H9 (cell line): ENCODE data around the gene GRID1. TPM values are rescaled to one million over a fixed set of nuclear protein-coding genes. Genes with fewer than 3 reads are reported as not detected.

ENCODE experiments used
- DNase-seq: peaks from one replicate; pipeline ENCODE4 v3.0.0-alpha.2; 2017
- H2AFZ ChIP-seq: one replicate; pipeline ENCODE4 v1.6.1; 2013; ENCODE audit warnings: mild to moderate bottlenecking, low read length, control low read depth, moderate library complexity
- H2AK5ac ChIP-seq: 2 replicates; pipeline ENCODE4 v1.6.1; 2013; ENCODE audit warnings: low read length, control low read depth, mixed read lengths; ENCODE audit not compliant: insufficient read length
- H2BK120ac ChIP-seq: one replicate; pipeline ENCODE4 v1.6.1; 2013; ENCODE audit warnings: low read depth, mild to moderate bottlenecking, low read length, control low read depth, inconsistent platforms; ENCODE audit not compliant: poor library complexity, severe bottlenecking
- H2BK12ac ChIP-seq: 2 replicates; pipeline ENCODE4 v1.6.1; 2013; ENCODE audit warnings: low read length, control low read depth, mixed read lengths, low read depth; ENCODE audit not compliant: insufficient read length
- H2BK15ac ChIP-seq: 2 replicates; pipeline ENCODE4 v1.6.1; 2013; ENCODE audit warnings: low read depth, low read length, control low read depth
- H2BK20ac ChIP-seq: one replicate; pipeline ENCODE4 v1.6.1; 2013; ENCODE audit warnings: low read depth, mild to moderate bottlenecking, low read length, control low read depth, inconsistent platforms; ENCODE audit not compliant: poor library complexity, severe bottlenecking
- H2BK5ac ChIP-seq: 2 replicates; pipeline ENCODE4 v1.6.1; 2013; ENCODE audit warnings: low read length, control low read depth, mixed read lengths; ENCODE audit not compliant: insufficient read length
- H3K14ac ChIP-seq: 2 replicates; pipeline ENCODE4 v1.6.1; 2013; ENCODE audit warnings: low read length, control low read depth; ENCODE audit not compliant: insufficient read depth
- H3K18ac ChIP-seq: 2 replicates; pipeline ENCODE4 v1.6.1; 2013; ENCODE audit warnings: low read depth, mild to moderate bottlenecking, mixed read lengths, low read length, control low read depth; ENCODE audit not compliant: insufficient read length
- H3K23ac ChIP-seq: 2 replicates; pipeline ENCODE4 v1.6.1; 2013; ENCODE audit warnings: low read length, control low read depth, mixed read lengths, low read depth; ENCODE audit not compliant: insufficient read length
- H3K23me2 ChIP-seq: 2 replicates; pipeline ENCODE4 v1.6.1; 2013; ENCODE audit warnings: low read depth, mild to moderate bottlenecking, mixed read lengths, low read length, control low read depth; ENCODE audit not compliant: insufficient read length, poor library complexity, severe bottlenecking
- H3K27ac ChIP-seq: 2 replicates; pipeline ENCODE4 v1.5.1; 2013; ENCODE audit warnings: low read length, control low read depth, mixed read lengths, low read depth; ENCODE audit not compliant: insufficient read length
- H3K27me3 ChIP-seq: 2 replicates; pipeline ENCODE4 v1.6.1; 2013; ENCODE audit warnings: low read length, control low read depth, inconsistent platforms; ENCODE audit not compliant: insufficient read depth
- H3K4ac ChIP-seq: 2 replicates; pipeline ENCODE4 v1.6.1; 2013; ENCODE audit warnings: low read depth, mild to moderate bottlenecking, control low read depth, inconsistent platforms, low read length, moderate library complexity
- H3K4me1 ChIP-seq: 2 replicates; pipeline ENCODE4 v1.6.1; 2013; ENCODE audit warnings: low read length, control low read depth, inconsistent platforms; ENCODE audit not compliant: insufficient read depth
- H3K4me2 ChIP-seq: 2 replicates; pipeline ENCODE4 v1.6.1; 2013; ENCODE audit warnings: low read length, control low read depth, mixed read lengths; ENCODE audit not compliant: insufficient read length, insufficient read depth
- H3K56ac ChIP-seq: 2 replicates; pipeline ENCODE4 v1.6.1; 2013; ENCODE audit warnings: low read depth, mild to moderate bottlenecking, mixed read lengths, low read length, control low read depth; ENCODE audit not compliant: insufficient read length
- H3K79me1 ChIP-seq: 2 replicates; pipeline ENCODE4 v1.6.1; 2013; ENCODE audit warnings: low read depth, mild to moderate bottlenecking, moderate library complexity, low read length, control low read depth, inconsistent platforms; ENCODE audit not compliant: insufficient read depth, poor library complexity, severe bottlenecking
- H3K79me2 ChIP-seq: 2 replicates; pipeline ENCODE4 v1.6.1; 2013; ENCODE audit warnings: low read length, control low read depth, inconsistent platforms; ENCODE audit not compliant: insufficient read depth
- H3K9ac ChIP-seq: 2 replicates; pipeline ENCODE4 v1.6.1; 2013; ENCODE audit warnings: low read length, control low read depth, mixed read lengths; ENCODE audit not compliant: insufficient read length; ENCODE audit errors: extremely low read depth
- H3K9me3 ChIP-seq: one replicate; pipeline ENCODE4 v1.6.1; 2013; ENCODE audit warnings: low read depth, low read length, inconsistent platforms; ENCODE audit not compliant: control insufficient read depth
- H3T11ph ChIP-seq: one replicate; pipeline ENCODE4 v1.6.1; 2013; ENCODE audit warnings: mild to moderate bottlenecking, low read length, control low read depth, inconsistent platforms
- H4K20me1 ChIP-seq: one replicate; pipeline ENCODE4 v1.6.1; 2013; ENCODE audit not compliant: control insufficient read depth, insufficient read length, insufficient read depth
- H4K5ac ChIP-seq: 2 replicates; pipeline ENCODE4 v1.6.1; 2013; ENCODE audit warnings: low read depth, mild to moderate bottlenecking, mixed read lengths, low read length, control low read depth; ENCODE audit not compliant: insufficient read length
- H4K8ac ChIP-seq: replicated peaks from 2 replicates; pipeline ENCODE4 v1.6.1; 2013; ENCODE audit warnings: low read length, control low read depth, mixed read lengths, low read depth; ENCODE audit not compliant: insufficient read length
- H4K91ac ChIP-seq: 2 replicates; pipeline ENCODE4 v1.6.1; 2013; ENCODE audit warnings: low read depth, mild to moderate bottlenecking, moderate library complexity, mixed read lengths, low read length, control low read depth; ENCODE audit not compliant: insufficient read length
- H3K27ac Mint-ChIP-seq, 3 experiments: 2 replicates in 2 of 3; 3 replicates in 1 of 3; pipeline ENCODE4 v1.8.0; 2020 to 2021; ENCODE audit warnings: mixed read lengths in 3 of 3, mild to moderate bottlenecking in 1 of 3, moderate library complexity in 1 of 3
- H3K27me3 Mint-ChIP-seq: 2 replicates; pipeline ENCODE4 v1.8.0; 2021; ENCODE audit warnings: low read depth, mild to moderate bottlenecking, moderate library complexity, mixed read lengths
- H3K36me3 Mint-ChIP-seq, 3 experiments: 2 replicates in 2 of 3; 3 replicates in 1 of 3; pipeline ENCODE4 v1.8.0; 2020 to 2021; ENCODE audit warnings: low read depth in 3 of 3, mixed read lengths in 3 of 3; ENCODE audit not compliant: insufficient read depth in 1 of 3
- H3K4me1 Mint-ChIP-seq, 2 experiments: 2 replicates each; pipeline ENCODE4 v1.8.0; 2020; ENCODE audit warnings: mixed read lengths in 2 of 2
- H3K4me3 Mint-ChIP-seq, 2 experiments: 2 replicates in 1 of 2; 3 replicates in 1 of 2; pipeline ENCODE4 v1.8.0; 2020 to 2021; ENCODE audit warnings: mild to moderate bottlenecking in 2 of 2, mixed read lengths in 2 of 2, moderate library complexity in 1 of 2
- H3K9me3 Mint-ChIP-seq, 2 experiments: 2 replicates in 1 of 2; 3 replicates in 1 of 2; pipeline ENCODE4 v1.8.0; 2020; ENCODE audit warnings: mild to moderate bottlenecking in 2 of 2, mixed read lengths in 2 of 2, moderate library complexity in 1 of 2
- CTCF ChIP-seq: fragments of 200-600 bp; sonication (generic); conservative IDR thresholded peaks from 3 replicates; pipeline ENCODE4 v1.8.0; 2021; ENCODE audit warnings: antibody characterized with exemption, mild to moderate bottlenecking
- WGBS: extraction: QIAGEN DNeasy Blood & Tissue Kit; methylation state at CpG from one replicate; pipeline ENCODE4 v1.1.7; 2013; ENCODE audit warnings: missing lambda C conversion rate, low lambda C conversion rate, mixed read lengths; ENCODE audit not compliant: insufficient read length; ENCODE audit errors: extremely low coverage; 5-methylcytosine and 5-hydroxymethylcytosine counted together
- total RNA-seq: library from RNA; stranded (reverse); gene quantifications from 2 replicates; pipeline ENCODE4 v1.2.1, GENCODE V29; 2021

The GRID1 gene
- total RNA-seq, 1 experiment from 2014 or later, result 0.35 TPM

GRCh38 chr10:86139066-86139657 lies 227.4 kb downstream of the GRID1 start:
- no peak overlapping the region for H4K5ac ChIP-seq
- Mint-ChIP-seq H3K27ac (peak overlapping the region in 2 of 3 experiments; percentile 11 to 67; a peak in 3 of 7 replicates), H3K4me3 (no peak overlapping the region), H3K36me3 (no peaks in the 10 kb centered on the region), H3K9me3 (no peaks in the 10 kb centered on the region), H3K4me1 (peaks cover 2 to 8% of the 10 kb centered on the region in 2 experiments; a peak in 1 of 4 replicates), H3K27me3 (no peaks in the 10 kb centered on the region)
- no peaks in the 10 kb centered on the region for H3K4me1 ChIP-seq
- H3K79me2 ChIP-seq, result no peaks in the 10 kb centered on the region
- peak; percentile 88 for TF ChIP-seq CTCF
- H3K56ac ChIP-seq, result no peak overlapping the region
- H3T11ph ChIP-seq, result no peak overlapping the region
- no peak overlapping the region for H2BK5ac ChIP-seq
- no peak overlapping the region for H3K9ac ChIP-seq
- H3K4ac ChIP-seq, result no peak overlapping the region
- no peak overlapping the region for H2BK20ac ChIP-seq
- DNase-seq, result peak; percentile 76
- H2AK5ac ChIP-seq, result no peak overlapping the region
- no peak overlapping the region for H2BK15ac ChIP-seq
- no peaks in the 10 kb centered on the region for H3K9me3 ChIP-seq
- no peak overlapping the region for H2AFZ ChIP-seq
- H2BK12ac ChIP-seq, result no peak overlapping the region
- H3K23ac ChIP-seq, result no peak overlapping the region
- H4K91ac ChIP-seq, result no peak overlapping the region
- no peaks in the 10 kb centered on the region for H3K79me1 ChIP-seq
- whole genome bisulfite sequencing, result no CpG with 5 or more reads among the region's 11 CpGs
- H4K8ac ChIP-seq, result peak overlapping the region; percentile 6
- H3K27me3 ChIP-seq, result no peaks in the 10 kb centered on the region
- H2BK120ac ChIP-seq, result no peak overlapping the region
- H3K23me2 ChIP-seq, result no peaks in the 10 kb centered on the region
- no peak overlapping the region for H3K18ac ChIP-seq
- H3K4me2 ChIP-seq, result no peak overlapping the region
- no peaks in the 10 kb centered on the region for H4K20me1 ChIP-seq
- H3K14ac ChIP-seq, result no peak overlapping the region
- H3K27ac ChIP-seq, result no peak overlapping the region
